ENCODE results near the gene ACACB.

- TF ChIP-seq CTCF (IDR thresholded peaks at IDR 0.05; ENCODE audit: poor library complexity, severe bottlenecking): no peak
- no peak for TF ChIP-seq RAD21 (conservative IDR thresholded peaks at IDR 0.05)
Observed at GRCh38 chr12:109307051-109307450, 190.7 kb downstream of the ACACB start.

Measured in neural cell (in vitro differentiated cells).